ENCODE data around the gene C4A.
"Not testable (repeated sequence)": the region's sequence is repeated elsewhere in the genome, so short reads cannot be mapped to it uniquely, and the experiment has no call there.

DNA sequence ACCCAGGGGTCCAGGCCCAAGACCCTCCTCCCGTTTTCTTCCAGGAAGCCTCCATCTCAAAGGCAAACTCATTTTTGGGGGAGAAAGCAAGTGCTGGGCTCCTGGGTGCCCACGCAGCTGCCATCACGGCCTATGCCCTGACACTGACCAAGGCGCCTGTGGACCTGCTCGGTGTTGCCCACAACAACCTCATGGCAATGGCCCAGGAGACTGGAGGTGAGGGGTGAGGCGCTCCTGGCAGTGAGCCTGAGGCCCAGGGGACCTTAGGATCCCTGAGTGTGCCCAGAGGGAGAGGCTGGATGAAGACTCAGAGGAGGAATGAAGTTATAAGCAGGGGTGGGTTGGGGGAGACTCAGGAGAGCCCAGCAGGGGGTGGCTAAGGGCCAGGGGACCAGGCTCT lies 14.5 kb downstream of the C4A start:
- TF ChIP-seq SUZ12 (IDR thresholded peaks at IDR 0.05; ENCODE audit: extremely low read depth, insufficient read depth, insufficient read length); ZNF274 (IDR thresholded peaks at IDR 0.05; ENCODE audit: low read depth, low read length): not testable (repeated sequence)
